OCI-LY1 (cell line): Measurements from ENCODE around the gene CLIP3.

Experiments used
- EZH2 ChIP-seq: fragments of 200-600 bp; sonication (generic), shearing (Covaris generic); IDR thresholded peaks from 2 replicates; pipeline ENCODE4 v1.8.0; 2017; ENCODE audit warnings: borderline replicate concordance, mixed run types, mild to moderate bottlenecking, antibody characterized with exemption, low read length, moderate library complexity, mixed read lengths
- TF ChIP-seq, protein P1 (sequence below): fragments of 200-600 bp; sonication (generic), shearing (Covaris generic); IDR thresholded peaks from 2 replicates; pipeline ENCODE4 v1.5.1; 2017; ENCODE audit warnings: mild to moderate bottlenecking, antibody characterized with exemption, low read length, moderate library complexity, mixed read lengths

GRCh38 chr19:35993923-35994598, 38.6 kb downstream of the CLIP3 start:
- TF ChIP-seq, protein P1, sequence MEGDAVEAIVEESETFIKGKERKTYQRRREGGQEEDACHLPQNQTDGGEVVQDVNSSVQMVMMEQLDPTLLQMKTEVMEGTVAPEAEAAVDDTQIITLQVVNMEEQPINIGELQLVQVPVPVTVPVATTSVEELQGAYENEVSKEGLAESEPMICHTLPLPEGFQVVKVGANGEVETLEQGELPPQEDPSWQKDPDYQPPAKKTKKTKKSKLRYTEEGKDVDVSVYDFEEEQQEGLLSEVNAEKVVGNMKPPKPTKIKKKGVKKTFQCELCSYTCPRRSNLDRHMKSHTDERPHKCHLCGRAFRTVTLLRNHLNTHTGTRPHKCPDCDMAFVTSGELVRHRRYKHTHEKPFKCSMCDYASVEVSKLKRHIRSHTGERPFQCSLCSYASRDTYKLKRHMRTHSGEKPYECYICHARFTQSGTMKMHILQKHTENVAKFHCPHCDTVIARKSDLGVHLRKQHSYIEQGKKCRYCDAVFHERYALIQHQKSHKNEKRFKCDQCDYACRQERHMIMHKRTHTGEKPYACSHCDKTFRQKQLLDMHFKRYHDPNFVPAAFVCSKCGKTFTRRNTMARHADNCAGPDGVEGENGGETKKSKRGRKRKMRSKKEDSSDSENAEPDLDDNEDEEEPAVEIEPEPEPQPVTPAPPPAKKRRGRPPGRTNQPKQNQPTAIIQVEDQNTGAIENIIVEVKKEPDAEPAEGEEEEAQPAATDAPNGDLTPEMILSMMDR = no peak
- no peak for TF ChIP-seq EZH2
